ENCODE data around the gene TMIE. TPM values are rescaled to one million over a fixed set of nuclear protein-coding genes. Genes with fewer than 3 reads are reported as not detected.
"Not testable (repeated sequence)": the region's sequence is repeated elsewhere in the genome, so short reads cannot be mapped to it uniquely, and the experiment has no call there.

Gene TMIE
- total RNA-seq, 1 experiment from 2014 or later = not detected

DNA sequence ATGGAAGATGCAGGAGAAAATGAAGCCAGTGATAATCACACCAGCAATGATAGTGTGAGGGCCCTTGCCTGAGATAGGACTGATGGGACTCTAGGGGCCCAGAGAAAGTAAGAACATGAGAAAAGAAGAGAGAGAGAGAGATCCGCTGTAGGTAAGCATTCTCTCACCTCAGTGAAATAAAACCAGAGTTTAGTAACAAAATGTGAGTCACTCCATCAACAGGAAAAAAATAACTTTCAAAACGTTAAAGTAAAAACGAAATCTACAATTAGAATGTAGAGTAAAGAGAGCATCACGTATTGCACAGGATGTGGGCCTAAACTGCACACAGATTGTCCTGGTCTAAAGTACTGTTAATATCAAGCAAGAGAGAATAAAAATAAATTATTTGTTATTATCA lies 23.2 kb downstream of the TMIE start:
- H3K27me3 ChIP-seq (replicated peaks) = no peaks in the 10 kb centered on the region
- peaks cover 9% of the 10 kb centered on the region for H3K4me1 ChIP-seq (replicated peaks)
- no peaks in the 10 kb centered on the region for H3K36me3 ChIP-seq
- H3K27ac ChIP-seq = no peak overlapping the region
- no peak overlapping the region for H3K4me3 ChIP-seq
- DNase-seq (ENCODE audit: low read depth in 1 of 2, low spot score in 2 of 2) = no peak
- no peaks in the 10 kb centered on the region; the same call in 1 of the 2 replicates for H3K9me3 ChIP-seq (replicated peaks)

DNA sequence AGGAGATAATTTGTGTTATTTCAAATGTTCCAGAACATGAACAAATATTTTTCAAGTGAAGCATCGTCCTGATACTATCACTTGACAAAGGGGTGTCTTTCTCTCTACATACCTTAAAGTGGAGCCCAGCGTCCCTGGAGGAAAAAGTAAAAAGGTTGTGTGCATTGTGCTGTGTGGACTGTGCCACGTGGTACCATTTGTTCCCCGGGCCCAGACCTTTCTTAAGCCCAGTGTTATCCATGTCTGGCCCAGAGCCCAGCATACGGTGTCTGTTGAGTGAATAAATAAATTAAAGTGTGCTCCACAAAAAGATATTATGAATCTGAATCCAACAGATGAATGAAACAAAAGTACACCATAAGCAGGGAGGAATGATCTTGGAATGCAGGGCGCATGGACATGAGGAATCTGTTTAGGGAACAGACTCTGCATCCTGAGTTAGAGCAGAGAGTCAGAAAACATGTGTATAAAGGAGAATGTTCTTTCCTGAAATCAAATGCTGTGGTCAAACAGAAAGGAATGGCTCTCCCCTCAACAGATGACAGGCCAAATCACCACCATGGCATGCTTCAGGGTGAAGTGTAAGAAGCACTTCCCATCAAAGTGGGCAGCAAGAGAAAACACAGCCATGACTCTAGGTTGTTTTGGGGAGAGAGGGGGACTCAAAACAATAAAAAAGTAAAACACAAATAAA lies 24.6 kb downstream of the TMIE start:
- H3K9me3 ChIP-seq (replicated peaks) = no peaks in the 10 kb centered on the region; the same call in 1 of the 2 replicates
- H3K27me3 ChIP-seq (replicated peaks) = no peaks in the 10 kb centered on the region
- no peaks in the 10 kb centered on the region for H3K36me3 ChIP-seq
- no peak overlapping the region for H3K4me3 ChIP-seq
- H3K4me1 ChIP-seq (replicated peaks) = peaks cover 9% of the 10 kb centered on the region
- no peak overlapping the region for H3K27ac ChIP-seq
- peak in 1 of 2 experiments; percentile 5 for DNase-seq (ENCODE audit: low read depth in 1 of 2, low spot score in 2 of 2)

DNA sequence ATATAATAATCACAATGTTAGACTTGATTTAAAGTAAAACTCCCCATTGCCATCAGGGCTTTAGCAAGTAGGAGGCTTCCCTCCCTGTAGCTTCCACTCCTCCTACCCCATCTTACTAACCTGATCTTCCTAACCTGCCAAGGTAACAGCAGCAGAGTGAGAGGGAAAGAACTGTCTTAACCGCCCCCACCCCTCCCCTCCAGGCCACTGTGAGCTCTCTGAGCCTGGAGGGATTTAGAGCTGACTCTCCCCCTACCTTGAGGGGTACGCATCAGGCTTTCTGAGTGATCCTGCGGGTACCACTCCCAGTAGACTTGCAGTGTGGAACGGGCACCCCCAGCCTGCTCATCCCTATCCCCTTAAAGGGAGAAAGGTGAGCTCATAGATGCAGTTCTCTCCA lies 27.8 kb downstream of the TMIE start:
- H3K9me3 ChIP-seq (replicated peaks) = no peaks in the 10 kb centered on the region; the same call in 1 of the 2 replicates
- H3K4me1 ChIP-seq (replicated peaks) = peaks cover 9% of the 10 kb centered on the region
- H3K27me3 ChIP-seq (replicated peaks) = 0 out of 2 replicates have a peak, but pooled peaks cover 4% of the 10 kb centered on the region
- DNase-seq (ENCODE audit: low read depth in 1 of 2, low spot score in 2 of 2) = no peak
- H3K27ac ChIP-seq = no peak overlapping the region
- H3K36me3 ChIP-seq = no peaks in the 10 kb centered on the region
- no peak overlapping the region for H3K4me3 ChIP-seq

DNA sequence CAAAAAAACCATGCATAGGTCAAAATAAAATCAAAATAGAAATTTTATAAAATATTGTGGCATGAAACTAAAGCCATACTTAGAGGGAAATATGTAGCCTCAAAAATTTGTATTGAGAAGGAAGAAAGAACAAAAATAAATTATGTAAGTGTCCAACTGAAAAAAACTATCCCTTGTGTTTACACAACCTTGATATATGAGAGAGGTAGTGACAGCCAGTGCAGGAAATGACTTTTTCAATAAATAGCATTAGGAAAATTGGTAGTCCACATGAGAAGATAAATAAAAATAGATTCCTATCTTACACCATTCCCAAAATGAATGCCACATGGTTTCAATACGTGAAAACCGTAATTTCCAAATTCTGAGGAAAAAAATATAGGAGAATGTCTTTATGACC lies 29.6 kb downstream of the TMIE start:
- 0 out of 2 replicates have a peak, but pooled peaks cover 4% of the 10 kb centered on the region for H3K27me3 ChIP-seq (replicated peaks)
- no peak overlapping the region for H3K4me3 ChIP-seq
- no peak for DNase-seq (ENCODE audit: low read depth in 1 of 2, low spot score in 2 of 2)
- H3K27ac ChIP-seq = no peak overlapping the region
- H3K36me3 ChIP-seq = no peaks in the 10 kb centered on the region
- H3K9me3 ChIP-seq (replicated peaks) = no peaks in the 10 kb centered on the region; the same call in 1 of the 2 replicates
- H3K4me1 ChIP-seq (replicated peaks) = peaks cover 5% of the 10 kb centered on the region

DNA sequence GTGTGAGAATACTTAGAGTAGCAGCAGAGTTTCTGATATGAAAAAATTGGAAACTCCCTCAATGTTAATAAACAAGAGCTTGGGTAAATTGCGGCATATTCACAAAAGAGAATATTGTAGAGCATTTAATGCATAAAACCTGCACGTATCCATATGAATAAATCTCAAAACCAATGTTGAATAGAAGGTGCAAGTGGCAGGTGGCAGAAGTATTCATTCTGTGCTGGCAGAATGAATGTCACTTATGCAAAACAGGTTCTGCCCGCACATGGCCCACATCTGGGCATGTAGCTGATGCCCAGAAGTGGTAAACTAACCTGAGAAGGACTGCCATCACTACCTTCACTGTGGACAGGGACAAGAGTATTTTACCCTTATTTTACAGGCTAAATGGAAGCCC lies 30.6 kb downstream of the TMIE start:
- H3K4me3 ChIP-seq = no peak overlapping the region
- no peaks in the 10 kb centered on the region for H3K36me3 ChIP-seq
- H3K27ac ChIP-seq = no peak overlapping the region
- H3K27me3 ChIP-seq (replicated peaks) = 0 out of 2 replicates have a peak, but pooled peaks cover 4% of the 10 kb centered on the region
- H3K9me3 ChIP-seq (replicated peaks) = no peaks in the 10 kb centered on the region
- no peaks in the 10 kb centered on the region for H3K4me1 ChIP-seq (replicated peaks)
- DNase-seq (ENCODE audit: low read depth in 1 of 2, low spot score in 2 of 2) = no peak

DNA sequence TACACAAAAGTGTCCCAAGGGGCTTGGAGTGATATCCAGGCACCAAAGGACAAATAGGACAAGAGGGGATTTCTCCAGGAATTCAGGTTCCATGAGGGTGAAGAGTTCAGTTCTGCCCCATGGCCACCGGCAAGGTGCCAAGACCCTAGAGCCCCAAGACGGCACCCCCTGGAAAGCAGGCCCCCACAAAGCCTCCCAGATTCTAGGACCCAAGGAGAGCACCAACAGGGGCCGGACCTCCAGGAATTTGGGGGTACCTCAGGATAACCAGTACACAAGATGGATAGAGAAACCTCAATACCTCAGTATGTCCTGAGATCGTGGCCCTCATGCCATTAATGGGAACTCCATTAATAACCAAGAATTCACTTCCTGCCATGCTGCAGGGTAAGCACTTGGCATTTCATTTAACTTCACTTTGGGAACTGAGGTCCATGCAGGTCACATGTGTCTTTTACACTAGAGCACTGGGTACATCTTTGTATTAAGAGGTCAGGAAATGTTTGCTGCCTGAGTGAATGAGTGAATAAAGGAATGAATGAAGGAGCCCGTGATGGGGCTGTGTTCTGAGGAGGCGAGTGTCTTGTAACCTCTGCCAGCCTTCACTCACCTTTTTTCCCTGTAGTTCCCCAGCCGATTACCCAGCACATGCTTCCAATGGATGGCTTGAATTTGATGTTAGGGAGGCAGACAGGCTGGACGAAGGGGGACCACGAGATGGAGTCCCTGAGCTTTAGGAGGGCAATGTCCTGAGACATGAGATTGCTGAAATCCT lies 32.0 kb downstream of the TMIE start:
- Histone ChIP-seq H3K27me3 (replicated peaks) (0 out of 2 replicates have a peak, but pooled peaks cover 4% of the 10 kb centered on the region), H3K27ac (no peak overlapping the region), H3K9me3 (replicated peaks) (no peaks in the 10 kb centered on the region), H3K4me1 (replicated peaks) (no peaks in the 10 kb centered on the region), H3K4me3 (no peak overlapping the region), H3K36me3 (no peaks in the 10 kb centered on the region)
- DNase-seq (ENCODE audit: low read depth in 1 of 2, low spot score in 2 of 2) = no peak

DNA sequence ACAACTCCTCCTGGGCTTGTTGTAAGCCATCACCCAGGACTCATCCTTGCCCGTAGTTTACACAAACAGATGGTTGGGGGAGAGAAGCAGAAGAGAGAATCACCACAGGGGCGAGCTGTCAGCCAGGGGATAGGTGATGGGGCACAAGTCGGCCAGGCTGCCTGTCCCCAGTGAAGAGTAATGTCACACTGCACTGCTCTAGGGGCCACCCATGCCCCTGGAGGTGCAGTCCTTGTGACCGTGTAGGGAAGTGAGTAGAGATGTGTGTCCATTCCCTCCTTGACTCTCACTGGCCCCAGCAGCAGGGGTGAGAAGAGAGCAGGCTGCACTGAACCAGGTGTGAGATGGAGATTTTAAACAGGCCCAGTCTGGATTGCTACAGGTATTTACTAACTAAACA lies 33.6 kb downstream of the TMIE start:
- H3K27me3 ChIP-seq (replicated peaks) = peaks cover 5% of the 10 kb centered on the region; the same call in 1 of the 2 replicates
- H3K36me3 ChIP-seq = no peaks in the 10 kb centered on the region
- no peaks in the 10 kb centered on the region for H3K9me3 ChIP-seq (replicated peaks)
- no peak overlapping the region for H3K4me3 ChIP-seq
- no peak overlapping the region for H3K27ac ChIP-seq
- no peak for DNase-seq (ENCODE audit: low read depth in 1 of 2, low spot score in 2 of 2)
- H3K4me1 ChIP-seq (replicated peaks) = no peaks in the 10 kb centered on the region

DNA sequence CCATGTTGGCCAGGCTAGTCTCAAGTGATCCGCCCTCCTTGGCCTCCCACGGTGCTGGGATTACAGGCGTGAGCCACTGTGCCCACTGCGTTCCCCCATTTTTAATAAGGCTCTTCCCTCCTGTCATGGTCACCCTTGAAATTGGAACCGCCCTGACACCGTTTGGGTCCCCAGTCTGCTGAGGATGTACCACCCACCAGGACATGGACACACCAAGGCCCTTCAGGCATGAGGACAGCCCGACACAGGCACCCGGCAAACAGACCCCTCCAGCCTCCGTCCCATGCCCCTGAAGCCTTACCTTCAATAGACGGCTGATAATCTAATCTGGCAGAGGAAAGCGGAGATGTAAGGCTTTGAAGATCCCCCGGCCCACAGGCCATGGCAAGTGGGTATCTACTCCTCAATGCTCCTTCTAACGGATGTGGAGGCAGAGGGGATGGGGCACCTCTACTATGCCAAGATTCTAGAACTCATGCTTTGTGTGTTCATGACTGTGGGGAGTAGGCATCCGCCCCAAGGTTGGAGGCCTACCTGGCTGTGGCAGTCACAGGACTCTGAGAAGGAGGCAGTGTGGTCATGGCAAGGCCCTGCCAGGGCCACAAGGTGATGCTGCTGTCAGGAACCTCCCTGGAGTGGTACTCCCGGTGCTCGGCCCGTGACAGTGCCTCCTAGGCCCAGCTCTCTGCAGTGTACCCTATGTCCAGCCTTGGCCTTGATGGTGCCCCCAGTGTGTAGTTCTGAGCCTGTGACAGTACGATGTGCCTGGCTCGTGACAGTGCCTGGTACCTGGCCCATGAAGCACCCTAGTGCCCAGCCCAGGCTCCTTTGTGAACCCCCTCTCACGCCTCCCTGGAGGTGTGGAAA lies 35.0 kb downstream of the TMIE start:
- Histone ChIP-seq H3K36me3 (no peaks in the 10 kb centered on the region), H3K4me1 (replicated peaks) (no peaks in the 10 kb centered on the region), H3K4me3 (no peak overlapping the region), H3K9me3 (replicated peaks) (no peaks in the 10 kb centered on the region), H3K27ac (no peak overlapping the region), H3K27me3 (replicated peaks) (peaks cover 8% of the 10 kb centered on the region; the same call in 1 of the 2 replicates)
- no peak for DNase-seq (ENCODE audit: low read depth in 1 of 2, low spot score in 2 of 2)

DNA sequence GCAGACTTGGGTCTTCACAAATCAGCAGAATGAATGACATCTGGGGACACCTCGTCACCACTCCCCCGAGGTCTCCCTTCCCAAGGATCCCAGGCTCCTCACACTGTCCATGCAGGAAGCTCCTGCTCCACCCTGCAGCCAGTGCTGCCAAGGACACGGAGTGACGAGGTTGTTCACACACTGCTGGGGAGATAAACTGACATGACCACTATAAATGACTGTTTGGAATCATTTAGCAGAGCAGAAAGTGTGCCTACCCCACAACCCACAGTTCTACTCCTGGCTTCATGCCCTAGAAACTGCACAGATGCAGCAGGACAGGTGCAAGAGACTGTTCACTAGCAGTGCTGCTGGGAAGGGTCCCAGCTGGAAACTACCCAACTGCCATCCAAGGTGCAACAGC lies 36.1 kb downstream of the TMIE start:
- Histone ChIP-seq H3K27ac (no peak overlapping the region), H3K36me3 (no peaks in the 10 kb centered on the region), H3K27me3 (replicated peaks) (peaks cover 5% of the 10 kb centered on the region; the same call in 1 of the 2 replicates), H3K9me3 (replicated peaks) (no peaks in the 10 kb centered on the region), H3K4me1 (replicated peaks) (no peaks in the 10 kb centered on the region), H3K4me3 (no peak overlapping the region)
- DNase-seq (ENCODE audit: low read depth in 1 of 2, low spot score in 2 of 2) = no peak

DNA sequence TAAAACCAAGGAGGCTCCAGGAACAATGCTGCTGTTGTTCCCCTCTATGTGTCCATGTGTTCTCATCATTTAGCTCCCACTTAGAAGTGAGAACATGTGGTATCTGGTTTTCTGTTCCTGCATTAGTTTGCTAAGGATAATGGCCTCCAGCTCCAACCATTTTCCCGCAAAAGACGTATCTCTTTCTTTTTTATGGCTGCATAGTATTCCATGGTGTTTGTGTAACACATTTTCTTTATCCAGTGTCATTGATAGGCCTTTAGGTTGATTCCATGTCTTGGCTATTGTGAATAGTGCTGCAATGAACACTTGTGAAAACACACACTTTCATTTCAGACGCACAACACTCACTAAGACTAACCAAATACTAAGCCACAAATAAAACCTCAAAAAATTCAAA lies 38.4 kb downstream of the TMIE start:
- not testable (repeated sequence) for H3K9me3 ChIP-seq (replicated peaks); H3K36me3 ChIP-seq; H3K4me1 ChIP-seq (replicated peaks); DNase-seq (ENCODE audit: low read depth in 1 of 2, low spot score in 2 of 2); H3K4me3 ChIP-seq; H3K27ac ChIP-seq; H3K27me3 ChIP-seq (replicated peaks)

DNA sequence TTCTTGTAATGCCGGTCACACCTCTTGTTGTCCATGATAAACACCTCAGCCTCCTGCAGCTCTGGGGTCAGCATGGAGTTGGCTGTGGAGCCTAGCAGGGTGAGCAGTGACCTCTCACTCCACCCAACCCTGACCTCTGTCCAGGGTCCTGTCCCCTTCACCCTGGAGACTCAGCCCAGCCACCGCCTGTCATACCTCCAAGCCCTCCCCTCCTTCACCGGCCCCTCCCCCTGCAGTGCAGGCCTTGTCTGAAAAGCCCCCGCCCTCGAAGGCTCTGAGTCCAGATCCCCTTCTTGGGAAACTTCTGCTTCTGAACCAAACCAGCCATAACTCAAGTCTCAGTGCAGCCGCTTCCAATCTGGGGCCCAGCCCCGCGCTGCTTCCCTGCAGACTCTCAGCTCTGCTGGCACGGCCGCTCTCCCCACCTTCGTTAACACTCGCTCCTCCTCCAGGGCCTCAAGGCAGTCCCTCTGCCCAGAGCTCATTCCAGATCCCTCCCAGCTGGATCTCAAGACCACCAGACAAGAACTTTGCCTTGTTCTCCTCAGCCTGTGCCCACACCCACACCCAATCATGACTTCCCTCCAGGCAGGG lies 41.9 kb downstream of the TMIE start:
- Histone ChIP-seq H3K4me1 (replicated peaks) (no peaks in the 10 kb centered on the region), H3K4me3 (no peak overlapping the region), H3K27me3 (replicated peaks) (peaks cover 5% of the 10 kb centered on the region; the same call in 1 of the 2 replicates), H3K36me3 (no peaks in the 10 kb centered on the region), H3K9me3 (replicated peaks) (no peaks in the 10 kb centered on the region), H3K27ac (no peak overlapping the region)
- no peak for DNase-seq (ENCODE audit: low read depth in 1 of 2, low spot score in 2 of 2)

DNA sequence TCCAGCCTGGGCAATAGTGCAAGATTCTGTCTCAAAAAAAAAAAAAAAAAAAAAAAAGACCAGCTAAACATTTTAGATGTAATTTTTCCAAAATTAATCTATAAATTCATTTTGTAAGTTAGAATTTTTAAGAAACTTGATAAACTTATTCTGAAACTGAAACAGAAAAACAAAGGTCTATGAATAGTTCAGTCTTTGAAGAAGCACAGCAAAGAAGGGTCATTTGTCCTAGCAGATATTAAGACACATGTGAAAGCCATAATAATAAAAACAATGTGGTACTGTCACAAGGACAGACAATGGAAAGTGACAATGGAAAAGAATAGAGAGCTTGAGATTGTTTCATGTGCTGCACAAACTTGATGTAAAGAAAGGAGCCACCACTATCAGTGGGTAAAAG lies 45.5 kb downstream of the TMIE start:
- H3K27ac ChIP-seq = no peak overlapping the region
- H3K27me3 ChIP-seq (replicated peaks) = no peaks in the 10 kb centered on the region
- no peaks in the 10 kb centered on the region for H3K9me3 ChIP-seq (replicated peaks)
- H3K4me3 ChIP-seq = no peak overlapping the region
- H3K36me3 ChIP-seq = no peaks in the 10 kb centered on the region
- DNase-seq (ENCODE audit: low read depth in 1 of 2, low spot score in 2 of 2) = no peak
- no peaks in the 10 kb centered on the region for H3K4me1 ChIP-seq (replicated peaks)

DNA sequence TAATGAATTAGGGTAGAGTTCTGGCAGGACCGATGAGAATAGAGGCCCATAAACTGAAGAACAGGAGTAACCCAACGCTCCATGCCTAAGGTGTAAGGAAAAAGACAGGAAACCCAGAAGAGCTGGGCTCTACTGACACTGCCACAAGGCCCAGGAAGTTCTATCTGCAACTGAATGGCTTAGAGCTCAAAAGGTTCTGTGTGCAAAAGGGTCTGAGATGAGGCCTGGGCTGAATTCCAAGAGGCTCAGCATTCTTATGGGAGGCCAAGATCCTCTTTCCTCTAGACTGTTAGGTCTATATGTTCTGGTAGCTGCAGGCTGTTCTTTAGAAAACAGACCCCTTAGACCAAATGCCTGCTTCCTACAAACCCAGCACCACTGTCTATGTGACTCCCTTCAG lies 47.0 kb downstream of the TMIE start:
- Histone ChIP-seq H3K4me1 (replicated peaks) (no peaks in the 10 kb centered on the region), H3K4me3 (no peak overlapping the region), H3K27ac (no peak overlapping the region), H3K9me3 (replicated peaks) (no peaks in the 10 kb centered on the region), H3K36me3 (no peaks in the 10 kb centered on the region), H3K27me3 (replicated peaks) (no peaks in the 10 kb centered on the region)
- no peak for DNase-seq (ENCODE audit: low read depth in 1 of 2, low spot score in 2 of 2)

All from SJSA1 (cell line).